ENCODE results near the gene GRM3. TPM values are rescaled to one million over a fixed set of nuclear protein-coding genes. Genes with fewer than 3 reads are reported as not detected.

Gene GRM3
- total and polyA plus RNA-seq, 2 of the 4 experiments (the other 2 are of a cell fraction): not detected

DNA sequence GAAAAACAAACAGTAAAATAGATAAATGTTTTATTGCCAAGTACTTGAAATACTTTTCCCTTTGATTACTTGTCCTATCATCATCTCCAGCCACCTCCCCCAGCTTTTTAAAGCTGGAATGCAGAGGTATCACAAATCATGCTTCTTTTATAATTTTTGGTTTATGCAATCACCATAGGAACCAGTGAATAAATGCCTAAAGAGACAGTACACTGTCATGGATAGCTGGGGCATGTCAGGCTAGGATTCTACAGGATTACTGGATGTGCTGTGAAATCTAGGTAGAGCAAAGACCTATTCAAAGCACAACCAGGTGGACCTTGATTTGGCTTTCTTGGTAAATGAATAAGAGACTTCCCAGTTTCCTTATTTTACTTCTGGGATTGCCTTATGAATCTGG lies 257.2 kb downstream of the GRM3 start:
- Histone ChIP-seq H3K36me3 (ENCODE audit: control insufficient read depth, insufficient read depth, low read length) (no peaks in the 10 kb centered on the region), H3K9me1 (ENCODE audit: insufficient read depth, low read length) (no peaks in the 10 kb centered on the region), H2BK5ac (ENCODE audit: low read depth, low read length, poor library complexity, severe bottlenecking) (no peak overlapping the region), H3K4ac (ENCODE audit: low read depth, low read length) (no peak overlapping the region), H3K4me1 (ENCODE audit: control insufficient read depth, insufficient read depth, low read length) (no peaks in the 10 kb centered on the region), H2AK9ac (replicated peaks; ENCODE audit: low read depth, low read length, poor library complexity) (no peak overlapping the region), H4K91ac (ENCODE audit: insufficient read depth, low read depth, low read length) (no peak overlapping the region), H3K14ac (replicated peaks; ENCODE audit: low read depth, low read length) (no peak overlapping the region), H3K27ac (ENCODE audit: insufficient read depth, low read length) (no peak overlapping the region), H3K79me1 (ENCODE audit: low read depth in 1 of 2, low read length in 2 of 2) (no peaks in the 10 kb centered on the region), H3K9ac (ENCODE audit: low read depth, low read length) (no peak overlapping the region), H3K23ac (ENCODE audit: low read depth, low read length) (no peak overlapping the region), H3K9me3 (ENCODE audit: control insufficient read depth, insufficient read depth, low read length) (no peaks in the 10 kb centered on the region), H2BK15ac (ENCODE audit: low read depth, low read length) (no peak overlapping the region), H4K5ac (ENCODE audit: low read depth, low read length) (no peak overlapping the region), H4K20me1 (ENCODE audit: insufficient read depth, low read length) (no peaks in the 10 kb centered on the region), H2BK20ac (ENCODE audit: low read depth, low read length) (no peak overlapping the region), H3K27me3 (ENCODE audit: control insufficient read depth, insufficient read depth, low read length) (no peaks in the 10 kb centered on the region), H3K56ac (ENCODE audit: extremely low read depth, insufficient read depth, low read length) (no peak overlapping the region), H2AK5ac (ENCODE audit: low read depth, low read length) (no peak overlapping the region), H3K4me3 (ENCODE audit: insufficient read depth, low read depth, low read length) (no peak overlapping the region), H2BK120ac (ENCODE audit: low read depth, low read length) (no peak overlapping the region), H4K8ac (ENCODE audit: low read depth in 2 of 2, low read length in 2 of 2) (no peak overlapping the region), H3K4me2 (ENCODE audit: low read depth, low read length) (no peak overlapping the region), H2AFZ (replicated peaks; ENCODE audit: low read length, poor library complexity) (no peak overlapping the region), H3K18ac (ENCODE audit: low read depth, low read length) (no peak overlapping the region)
- ChIA-PET POLR2A (ENCODE audit: unreplicated experiment) (no interaction called here), CTCF (no interaction called here)
- intact Hi-C loops (cut with micrococcal nuclease): no loop called here
- DNase-seq (no peak), ATAC-seq (ENCODE audit: low read depth) (no peak)
- in situ Hi-C loops (cut with MboI; ENCODE audit: low sequenced_read_pairs): loop anchor here (10.0 kb wide), 1 partner anchor 1006 kb away; no protein-coding TSS in a partner anchor
- TF ChIP-seq CHD1 (IDR thresholded peaks at IDR 0.05; ENCODE audit: low read depth, low read length) (no peak), MXI1 (IDR thresholded peaks at IDR 0.05; ENCODE audit: borderline replicate concordance, low read depth, low read length) (no peak)
- BruUV-seq (replicated peaks): no TSS peak
- dilution Hi-C loops (cut with HindIII; ENCODE audit: low sequenced_read_pairs, unreplicated experiment): no loop called here
